ENCODE results near the gene USP54.

USP54 gene

GRCh38 chr10:73449113-73449512 lies 142.0 kb downstream of the USP54 start:
- no peaks in the 10 kb centered on the region for H3K9me3 Mint-ChIP-seq
- DNase-seq (ENCODE audit: low spot score in 2 of 2) (no peak), ATAC-seq (ENCODE audit: low read depth) (no peak)
- peaks cover 21% of the 10 kb centered on the region for H3K36me3 Mint-ChIP-seq
- H3K27me3 Mint-ChIP-seq = no peaks in the 10 kb centered on the region
- H3K4me3 Mint-ChIP-seq = no peak overlapping the region
- no peak overlapping the region for H3K27ac Mint-ChIP-seq
- H3K4me1 Mint-ChIP-seq = no peaks in the 10 kb centered on the region

DNA sequence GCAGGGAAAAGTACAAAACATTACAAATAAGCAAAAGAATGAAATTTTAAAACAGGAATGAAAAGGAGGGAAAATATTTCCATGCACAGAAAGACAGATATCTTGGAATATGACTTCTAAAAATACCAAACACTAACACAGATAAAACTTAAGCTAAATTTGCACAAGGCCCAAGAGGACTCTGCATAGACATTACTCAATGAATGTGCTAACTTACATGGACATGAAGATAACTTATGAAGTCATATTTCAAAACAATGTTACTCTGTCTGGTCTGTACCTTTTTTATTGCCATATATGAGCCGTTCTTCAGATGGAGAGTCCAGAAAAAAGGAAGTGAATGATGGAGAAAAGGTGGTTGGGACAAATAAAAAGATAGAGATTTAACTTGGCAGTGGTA lies 142.8 kb downstream of the USP54 start:
- no peaks in the 10 kb centered on the region for H3K27me3 Mint-ChIP-seq
- H3K9me3 Mint-ChIP-seq = no peaks in the 10 kb centered on the region
- H3K4me3 Mint-ChIP-seq = no peak overlapping the region
- H3K27ac Mint-ChIP-seq = no peak overlapping the region
- DNase-seq (ENCODE audit: low spot score in 2 of 2) (no peak), ATAC-seq (ENCODE audit: low read depth) (no peak)
- no peaks in the 10 kb centered on the region for H3K4me1 Mint-ChIP-seq
- H3K36me3 Mint-ChIP-seq = peaks cover 18% of the 10 kb centered on the region

All from memory B cell (primary cell).